Measurements from ENCODE around the gene KCNK16.
A peak's percentile ranks its signal among the peaks of the same experiment; 100 is the strongest.

KCNK16 gene

DNA sequence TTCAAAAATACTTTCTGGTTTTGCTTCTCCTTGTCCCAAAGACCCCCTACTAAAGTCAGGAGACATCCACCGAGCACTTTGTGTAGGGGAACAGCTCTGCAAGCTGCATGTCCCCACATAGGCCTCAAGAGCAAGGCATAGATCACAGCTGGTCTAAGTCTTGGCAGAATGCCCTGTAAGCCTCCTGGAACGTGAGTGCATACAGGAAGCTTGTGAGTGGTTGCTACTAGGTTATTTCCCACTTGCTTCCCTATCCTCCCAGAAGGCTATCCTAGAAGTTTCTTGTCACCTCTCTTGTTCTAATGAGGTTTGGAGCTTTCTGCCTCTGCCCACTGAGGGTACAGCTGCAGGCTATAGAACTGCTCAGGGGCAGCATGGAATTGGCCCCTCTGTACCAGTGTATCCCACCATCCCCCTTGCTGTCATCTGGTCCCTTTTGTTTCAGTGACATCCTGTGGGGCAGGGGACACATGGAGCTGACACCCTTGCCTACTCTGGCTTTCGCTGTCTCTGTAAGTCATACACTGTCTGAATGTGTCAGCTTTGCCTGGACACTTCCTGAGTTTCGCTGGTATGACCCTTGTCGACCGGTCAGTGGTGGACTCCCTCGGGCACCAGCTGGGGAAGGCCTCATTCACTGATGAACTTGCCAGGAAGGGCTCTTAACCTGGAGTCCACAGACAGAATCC is 35.6 kb upstream of the KCNK16 start:
- DNase-seq, result peak; percentile 56
- Histone ChIP-seq H3K4me3 (ENCODE audit: low read depth, low read length) (no peak overlapping the region), H3K36me3 (no peaks in the 10 kb centered on the region), H3K9me3 (no peaks in the 10 kb centered on the region), H3K4me1 (no peaks in the 10 kb centered on the region), H3K27me3 (no peaks in the 10 kb centered on the region)
- TF ChIP-seq, protein P1, sequence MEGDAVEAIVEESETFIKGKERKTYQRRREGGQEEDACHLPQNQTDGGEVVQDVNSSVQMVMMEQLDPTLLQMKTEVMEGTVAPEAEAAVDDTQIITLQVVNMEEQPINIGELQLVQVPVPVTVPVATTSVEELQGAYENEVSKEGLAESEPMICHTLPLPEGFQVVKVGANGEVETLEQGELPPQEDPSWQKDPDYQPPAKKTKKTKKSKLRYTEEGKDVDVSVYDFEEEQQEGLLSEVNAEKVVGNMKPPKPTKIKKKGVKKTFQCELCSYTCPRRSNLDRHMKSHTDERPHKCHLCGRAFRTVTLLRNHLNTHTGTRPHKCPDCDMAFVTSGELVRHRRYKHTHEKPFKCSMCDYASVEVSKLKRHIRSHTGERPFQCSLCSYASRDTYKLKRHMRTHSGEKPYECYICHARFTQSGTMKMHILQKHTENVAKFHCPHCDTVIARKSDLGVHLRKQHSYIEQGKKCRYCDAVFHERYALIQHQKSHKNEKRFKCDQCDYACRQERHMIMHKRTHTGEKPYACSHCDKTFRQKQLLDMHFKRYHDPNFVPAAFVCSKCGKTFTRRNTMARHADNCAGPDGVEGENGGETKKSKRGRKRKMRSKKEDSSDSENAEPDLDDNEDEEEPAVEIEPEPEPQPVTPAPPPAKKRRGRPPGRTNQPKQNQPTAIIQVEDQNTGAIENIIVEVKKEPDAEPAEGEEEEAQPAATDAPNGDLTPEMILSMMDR (IDR thresholded peaks at IDR 0.05; ENCODE audit: low read depth, low read length), result no peak

- Histone ChIP-seq H3K4me1 (no peaks in the 10 kb centered on the region), H3K9me3 (no peaks in the 10 kb centered on the region; the same call in 1 of the 2 replicates), H3K4me3 (ENCODE audit: low read depth, low read length) (no peak overlapping the region), H3K27me3 (no peaks in the 10 kb centered on the region), H3K36me3 (no peaks in the 10 kb centered on the region)
- TF ChIP-seq, protein P1 (IDR thresholded peaks at IDR 0.05; ENCODE audit: low read depth, low read length), result no peak
- no peak for DNase-seq
These were observed 31.3 kb upstream of the KCNK16 start for GRCh38 chr6:39353698-39354315.

- Histone ChIP-seq H3K4me1 (no peaks in the 10 kb centered on the region), H3K36me3 (no peaks in the 10 kb centered on the region), H3K27me3 (no peaks in the 10 kb centered on the region), H3K9me3 (no peaks in the 10 kb centered on the region; the same call in 1 of the 2 replicates), H3K4me3 (ENCODE audit: low read depth, low read length) (no peak overlapping the region)
- DNase-seq, result no peak
- TF ChIP-seq, protein P1 (IDR thresholded peaks at IDR 0.05; ENCODE audit: low read depth, low read length), result no peak
These were observed 28.4 kb upstream of the KCNK16 start for GRCh38 chr6:39350723-39351505.

- Histone ChIP-seq H3K9me3 (no peaks in the 10 kb centered on the region; the same call in 1 of the 2 replicates), H3K4me3 (ENCODE audit: low read depth, low read length) (no peak overlapping the region), H3K27me3 (no peaks in the 10 kb centered on the region), H3K36me3 (no peaks in the 10 kb centered on the region), H3K4me1 (no peaks in the 10 kb centered on the region)
- DNase-seq, result no peak
- TF ChIP-seq, protein P1 (IDR thresholded peaks at IDR 0.05; ENCODE audit: low read depth, low read length), result no peak
These were observed 26.2 kb upstream of the KCNK16 start for GRCh38 chr6:39348740-39349139.

DNA sequence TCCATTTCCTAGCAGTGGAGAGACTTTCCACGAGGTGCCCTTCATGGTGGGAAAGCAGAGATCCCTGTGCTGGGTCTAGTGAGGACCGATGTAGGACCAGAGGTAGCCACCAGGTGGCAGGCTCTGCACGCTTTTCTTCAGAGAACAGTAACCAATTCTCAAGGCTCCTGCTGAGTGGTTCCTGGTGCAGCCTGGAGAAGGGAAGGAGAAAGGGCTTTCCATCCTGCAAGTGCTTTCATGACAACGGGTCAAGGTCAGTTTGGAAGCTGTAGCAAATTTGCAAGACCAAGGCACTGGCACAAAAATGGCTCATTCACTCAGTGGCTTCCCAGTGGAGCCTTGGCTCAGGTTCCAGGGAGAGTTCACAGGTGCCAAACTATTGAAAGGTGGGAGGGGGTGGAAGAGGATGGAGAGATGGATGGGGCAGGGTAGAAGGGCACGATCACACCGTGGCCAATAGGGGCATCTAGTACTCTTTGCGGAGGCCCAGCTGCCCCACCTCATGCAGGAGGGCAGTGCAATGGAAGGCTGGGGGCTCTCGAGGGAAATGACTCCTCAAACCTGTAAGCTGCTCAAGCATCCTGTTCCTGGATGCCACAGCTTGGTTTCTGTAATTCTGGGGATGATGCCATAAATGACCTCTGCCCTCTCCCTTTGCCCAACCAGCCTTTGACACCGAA is 25.5 kb upstream of the KCNK16 start:
- H3K4me3 ChIP-seq (ENCODE audit: low read depth, low read length), result no peak overlapping the region
- TF ChIP-seq, protein P1 (IDR thresholded peaks at IDR 0.05; ENCODE audit: low read depth, low read length), result peak; percentile 94
- peak; percentile 71 for DNase-seq
- H3K36me3 ChIP-seq, result no peaks in the 10 kb centered on the region
- H3K4me1 ChIP-seq, result no peaks in the 10 kb centered on the region
- no peaks in the 10 kb centered on the region; the same call in 1 of the 2 replicates for H3K9me3 ChIP-seq
- H3K27me3 ChIP-seq, result no peaks in the 10 kb centered on the region
